Measurements from ENCODE around the gene DDX49. TPM values are rescaled to one million over a fixed set of nuclear protein-coding genes. Genes with fewer than 3 reads are reported as not detected.

Gene DDX49
- total RNA-seq, 2 donors from 2014 or later = 22.1 to 31.9 TPM

GRCh38 chr19:18903156-18904037 is 16.1 kb upstream of the DDX49 start:
- Histone ChIP-seq H3K4me3 (no peak overlapping the region), H3K36me3 (peaks cover 42% of the 10 kb centered on the region), H3K27me3 (no peaks in the 10 kb centered on the region), H3K9me3 (no peaks in the 10 kb centered on the region), H3K27ac (no peak overlapping the region), H3K4me1 (peaks cover 0 to 3% of the 10 kb centered on the region in 2 donors)
- no peak for DNase-seq (ENCODE audit: low spot score)
- TF ChIP-seq CTCF (IDR thresholded peaks at IDR 0.05) = no peak

GRCh38 chr19:18904334-18905057 is 15.0 kb upstream of the DDX49 start:
- no peak overlapping the region for H3K27ac ChIP-seq
- H3K36me3 ChIP-seq = peaks cover 34% of the 10 kb centered on the region
- TF ChIP-seq CTCF (IDR thresholded peaks at IDR 0.05) = no peak
- no peaks in the 10 kb centered on the region for H3K4me1 ChIP-seq
- H3K27me3 ChIP-seq = no peaks in the 10 kb centered on the region
- no peak overlapping the region for H3K4me3 ChIP-seq
- DNase-seq (ENCODE audit: low spot score) = no peak
- H3K9me3 ChIP-seq = no peaks in the 10 kb centered on the region

GRCh38 chr19:18905058-18905456 is 14.5 kb upstream of the DDX49 start:
- Histone ChIP-seq H3K9me3 (no peaks in the 10 kb centered on the region), H3K27me3 (no peaks in the 10 kb centered on the region), H3K27ac (no peak overlapping the region), H3K36me3 (peaks cover 31% of the 10 kb centered on the region), H3K4me3 (no peak overlapping the region), H3K4me1 (no peaks in the 10 kb centered on the region)
- TF ChIP-seq CTCF (IDR thresholded peaks at IDR 0.05) = no peak
- DNase-seq (ENCODE audit: low spot score) = no peak

GRCh38 chr19:18905513-18906236 is 13.8 kb upstream of the DDX49 start:
- no peaks in the 10 kb centered on the region for H3K9me3 ChIP-seq
- H3K27ac ChIP-seq = no peak overlapping the region
- TF ChIP-seq CTCF (IDR thresholded peaks at IDR 0.05) = no peak
- no peak for DNase-seq (ENCODE audit: low spot score)
- no peaks in the 10 kb centered on the region for H3K4me1 ChIP-seq
- no peaks in the 10 kb centered on the region for H3K27me3 ChIP-seq
- H3K4me3 ChIP-seq = no peak overlapping the region
- H3K36me3 ChIP-seq = peaks cover 29% of the 10 kb centered on the region

GRCh38 chr19:18906605-18907519 is 12.7 kb upstream of the DDX49 start:
- no peaks in the 10 kb centered on the region for H3K4me1 ChIP-seq
- H3K36me3 ChIP-seq = peaks cover 21% of the 10 kb centered on the region
- H3K27ac ChIP-seq = no peak overlapping the region
- no peak for TF ChIP-seq CTCF (IDR thresholded peaks at IDR 0.05)
- DNase-seq (ENCODE audit: low spot score) = no peak
- no peaks in the 10 kb centered on the region for H3K27me3 ChIP-seq
- H3K9me3 ChIP-seq = no peaks in the 10 kb centered on the region
- H3K4me3 ChIP-seq = no peak overlapping the region
